ENCODE results near the gene NOD2.

NOD2 gene

DNA sequence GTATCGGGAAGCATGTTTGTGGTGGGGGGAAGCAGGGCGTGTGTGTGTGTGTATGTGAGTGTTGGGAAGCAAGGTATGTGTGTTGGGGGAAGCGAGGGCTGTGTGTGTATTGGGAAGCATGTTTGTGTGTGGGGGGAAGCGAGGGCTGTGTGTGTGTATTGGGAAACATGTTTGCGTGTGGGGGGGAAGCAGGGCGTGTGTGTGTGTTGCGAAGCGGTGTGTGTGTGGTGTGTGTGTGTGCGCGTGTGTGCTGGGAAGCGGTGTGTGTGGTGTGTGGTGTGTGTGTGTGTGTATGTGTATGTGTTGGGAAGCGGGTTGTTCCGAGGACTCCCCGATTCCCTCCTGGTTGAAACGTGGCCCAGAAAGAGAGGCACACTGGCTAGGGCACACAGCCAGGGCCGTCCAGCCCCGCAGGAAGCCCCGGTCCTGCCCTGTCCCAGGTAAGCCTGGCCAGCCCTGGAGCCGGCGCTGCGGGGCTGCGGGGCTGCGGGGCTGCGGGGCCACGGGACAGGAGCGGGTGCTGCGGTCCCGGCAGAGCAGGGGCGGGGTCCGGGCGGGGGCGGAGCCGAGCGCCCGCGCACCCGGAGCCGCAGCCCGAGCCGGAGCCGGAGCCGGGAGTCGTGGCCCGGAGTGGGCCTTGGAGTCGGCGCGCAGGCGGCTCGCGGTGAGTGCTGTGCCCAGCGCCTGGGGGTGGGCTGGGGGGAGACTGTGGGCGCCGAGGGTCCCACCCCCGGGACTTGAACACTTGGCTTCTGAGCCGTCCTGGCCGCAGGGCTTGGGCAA is at the start of gene NOD2:
Gene NOD2 (plus strand): TSS at position 608 of the 783 bp plus-strand sequence. CDS start 5,890 bp downstream, outside the sequence.
- CTCF ChIA-PET, result interaction anchor here (0.9 kb wide), 1 partner anchor 25 kb away, joined by 4 read pairs; no protein-coding TSS in a partner anchor
- H3K27me3 Mint-ChIP-seq, result peaks cover 34% of the 10 kb centered on the region
- no peaks in the 10 kb centered on the region for H3K9me3 Mint-ChIP-seq
- no peak within 1 kb of the TSS for H3K27ac Mint-ChIP-seq
- H3K4me3 Mint-ChIP-seq, result peak within 1 kb of the TSS; percentile 67
- no peaks in the 10 kb centered on the region for H3K36me3 Mint-ChIP-seq
- peaks cover 52% of the 10 kb centered on the region for H3K4me1 Mint-ChIP-seq
- peak; percentile 47 for DNase-seq

DNA sequence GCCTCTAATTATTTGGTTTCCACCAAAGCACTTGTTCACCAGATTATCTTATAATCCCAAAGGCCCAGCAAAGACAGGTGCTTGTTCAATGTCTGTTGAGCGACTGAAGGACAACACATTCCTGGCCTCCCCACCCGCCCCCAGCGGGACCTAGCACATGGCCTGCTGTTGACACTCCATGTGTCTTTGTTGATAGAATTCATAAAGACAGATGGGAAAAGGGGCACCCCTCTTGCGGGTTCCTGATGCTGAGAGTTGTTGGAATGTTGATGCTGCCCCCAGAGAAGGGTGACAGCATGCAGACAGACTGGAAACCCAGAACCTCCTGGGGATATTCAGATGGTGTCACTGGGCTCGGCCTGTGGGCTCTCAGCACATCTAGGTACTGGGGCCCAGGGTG is 49.2 kb upstream of the NOD2 start:
- Mint-ChIP-seq H3K4me1 (no peaks in the 10 kb centered on the region), H3K9me3 (no peaks in the 10 kb centered on the region), H3K27me3 (peaks cover 25% of the 10 kb centered on the region), H3K36me3 (no peaks in the 10 kb centered on the region), H3K4me3 (no peak overlapping the region), H3K27ac (no peak overlapping the region)
- DNase-seq, result no peak
- CTCF ChIA-PET, result interaction anchor here (1.2 to 1.6 kb wide), 5 partner anchors 17 to 316 kb away, joined by 3 to 8 read pairs (median 5); no protein-coding TSS in a partner anchor

DNA sequence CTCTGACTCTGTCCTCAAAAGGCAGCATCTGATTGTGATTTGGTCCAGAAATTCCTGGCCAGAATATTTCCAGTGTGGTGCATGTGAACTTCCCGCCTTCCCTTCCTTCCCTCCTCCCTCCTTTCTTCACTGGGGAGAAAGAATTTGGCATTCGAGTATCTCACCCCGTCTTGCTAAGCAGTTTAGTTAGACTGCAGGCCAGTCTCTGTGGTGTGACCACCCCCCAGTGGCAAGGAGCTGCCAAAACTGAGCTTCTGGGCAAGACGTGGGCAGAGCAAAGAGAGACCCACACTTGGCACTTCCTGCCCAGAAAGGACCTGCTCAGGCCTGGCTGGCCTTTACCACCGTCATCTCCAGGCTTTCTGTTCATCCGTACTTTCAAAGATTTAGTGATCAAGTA is 48.7 kb upstream of the NOD2 start:
- Mint-ChIP-seq H3K4me3 (no peak overlapping the region), H3K36me3 (no peaks in the 10 kb centered on the region), H3K4me1 (no peaks in the 10 kb centered on the region), H3K27me3 (peaks cover 21% of the 10 kb centered on the region), H3K9me3 (no peaks in the 10 kb centered on the region), H3K27ac (no peak overlapping the region)
- CTCF ChIA-PET, result interaction anchor here (0.7 to 1.6 kb wide), 6 partner anchors 9 to 316 kb away, joined by 3 to 8 read pairs (median 4); no protein-coding TSS in a partner anchor
- DNase-seq, result peak; percentile 62

DNA sequence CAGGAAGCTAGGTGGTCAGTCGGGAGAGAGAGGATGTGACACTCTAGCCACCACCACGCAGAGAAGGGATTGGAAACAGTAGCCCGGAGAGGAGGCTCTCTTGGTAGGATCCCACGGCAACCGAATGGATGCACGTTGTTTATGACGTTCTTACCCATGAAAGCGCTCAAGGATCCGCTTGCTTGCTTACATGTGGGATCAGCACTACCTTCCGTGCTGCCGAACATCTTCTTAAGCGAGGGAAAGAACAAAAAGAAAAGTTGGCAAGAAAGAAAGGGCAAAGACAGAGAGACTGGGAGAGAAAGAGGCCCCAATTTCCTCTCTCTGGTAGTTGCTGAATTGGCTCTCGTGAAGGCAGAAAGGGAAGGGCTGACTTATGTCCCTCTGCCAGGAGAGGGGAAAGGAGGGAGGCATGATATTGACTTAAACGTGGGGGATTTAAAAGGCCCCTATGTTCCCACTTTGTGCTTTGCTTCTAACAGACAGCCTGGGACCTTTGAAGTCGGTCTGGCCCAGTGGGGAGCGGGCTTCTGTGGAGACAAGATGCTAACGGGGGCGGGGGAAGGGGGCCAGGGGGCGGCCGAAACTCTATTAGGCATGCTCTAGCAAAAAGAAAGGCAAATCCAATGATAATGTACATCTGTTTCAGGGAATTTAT is 47.7 kb upstream of the NOD2 start:
- H3K36me3 Mint-ChIP-seq, result no peaks in the 10 kb centered on the region
- H3K4me1 Mint-ChIP-seq, result no peaks in the 10 kb centered on the region
- peaks cover 20% of the 10 kb centered on the region for H3K27me3 Mint-ChIP-seq
- CTCF ChIA-PET, result interaction anchor here (0.8 to 1.6 kb wide), 6 partner anchors 10 to 317 kb away, joined by 3 to 8 read pairs (median 4); no protein-coding TSS in a partner anchor
- no peak for DNase-seq
- no peak overlapping the region for H3K4me3 Mint-ChIP-seq
- H3K27ac Mint-ChIP-seq, result no peak overlapping the region
- H3K9me3 Mint-ChIP-seq, result no peaks in the 10 kb centered on the region

DNA sequence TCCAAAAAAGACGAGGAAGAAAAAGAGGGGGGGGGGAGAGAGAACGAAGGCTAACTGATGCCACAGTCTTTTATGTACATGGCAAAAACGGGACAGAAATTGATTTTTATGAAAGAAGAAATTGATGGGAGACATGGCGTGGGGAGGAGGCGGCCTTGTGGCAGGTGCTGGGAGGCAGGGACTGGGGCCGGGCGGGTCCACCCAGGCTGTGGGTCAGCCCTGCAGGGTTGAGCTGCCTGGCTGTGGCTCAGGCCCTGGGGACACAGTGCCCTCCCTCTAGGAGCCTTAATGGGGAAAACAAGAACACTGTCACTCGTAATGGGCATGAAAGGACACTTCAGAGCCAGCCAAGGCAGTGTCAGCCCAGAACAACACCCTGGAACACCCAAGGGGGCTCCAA is 47.1 kb upstream of the NOD2 start:
- no peaks in the 10 kb centered on the region for H3K4me1 Mint-ChIP-seq
- H3K27ac Mint-ChIP-seq, result no peak overlapping the region
- no peak for DNase-seq
- CTCF ChIA-PET, result interaction anchor here (1.3 kb wide), 1 partner anchor 18 kb away, joined by 4 read pairs; no protein-coding TSS in a partner anchor
- H3K9me3 Mint-ChIP-seq, result no peaks in the 10 kb centered on the region
- H3K27me3 Mint-ChIP-seq, result peaks cover 13% of the 10 kb centered on the region
- no peak overlapping the region for H3K4me3 Mint-ChIP-seq
- no peaks in the 10 kb centered on the region for H3K36me3 Mint-ChIP-seq

DNA sequence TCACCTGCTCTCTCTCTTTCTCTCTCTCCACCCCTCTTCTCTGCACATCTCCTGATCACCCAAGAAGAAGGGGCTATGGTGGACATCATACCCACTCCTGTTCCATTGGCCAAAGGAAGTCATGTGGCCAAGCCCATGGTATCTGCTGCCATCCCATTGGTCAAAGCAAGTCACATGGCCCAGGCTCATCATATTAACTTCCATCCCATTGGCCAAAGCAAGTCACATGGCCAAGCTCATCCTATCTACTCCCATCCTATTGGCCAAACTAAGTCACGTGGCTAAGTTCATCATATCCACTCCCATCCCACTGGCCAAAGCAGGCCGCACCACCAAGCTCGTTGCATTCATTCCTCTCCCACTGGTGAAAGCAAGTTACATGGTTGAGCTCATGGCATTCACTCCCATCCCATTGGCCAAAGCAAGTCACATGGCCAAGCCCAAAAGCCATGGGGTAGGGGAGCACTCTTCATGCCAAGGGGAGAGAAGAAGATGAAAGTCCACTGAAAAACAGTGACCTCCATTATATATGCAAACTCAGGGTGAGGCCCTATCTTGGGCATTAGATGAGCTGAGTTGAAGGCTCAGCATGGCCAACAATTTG is 41.5 kb upstream of the NOD2 start:
- CTCF ChIA-PET, result interaction anchor here (1.6 to 2.5 kb wide), 2 partner anchors 14 to 25 kb away, joined by 4 to 9 read pairs; no protein-coding TSS in a partner anchor
- Mint-ChIP-seq H3K4me3 (no peak overlapping the region), H3K27ac (no peak overlapping the region), H3K27me3 (peaks cover 10% of the 10 kb centered on the region), H3K4me1 (no peaks in the 10 kb centered on the region), H3K9me3 (peaks cover 2% of the 10 kb centered on the region), H3K36me3 (no peaks in the 10 kb centered on the region)
- no peak for DNase-seq

DNA sequence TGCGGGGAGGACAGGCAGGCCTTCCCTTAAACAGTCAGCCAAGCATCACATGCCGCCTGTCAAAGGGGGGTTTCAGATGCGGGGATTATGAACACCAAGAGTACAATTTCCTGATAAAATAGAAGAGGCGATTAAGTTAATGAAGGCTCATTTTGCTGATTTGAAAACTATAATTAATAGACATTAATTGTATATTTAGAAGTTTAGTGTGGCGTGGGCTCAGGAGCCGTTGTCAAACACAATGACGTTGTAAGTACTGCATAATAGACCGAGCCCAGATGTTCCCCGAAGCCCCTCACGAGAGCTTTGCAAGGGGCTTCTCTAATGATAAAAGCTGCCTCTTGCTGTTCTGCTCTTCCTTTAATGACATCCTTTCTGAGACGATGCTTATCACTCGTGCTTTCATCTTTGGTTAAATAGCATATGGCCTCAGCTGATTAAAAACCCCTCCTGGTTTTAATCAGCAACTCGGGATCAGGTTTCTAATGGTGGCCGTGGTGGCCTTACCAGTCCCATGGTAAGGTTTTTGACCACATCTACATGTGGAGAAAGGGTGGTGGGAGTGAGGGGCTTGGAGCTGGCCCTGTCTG is 40.5 kb upstream of the NOD2 start:
- H3K4me1 Mint-ChIP-seq, result no peaks in the 10 kb centered on the region
- no peak overlapping the region for H3K27ac Mint-ChIP-seq
- H3K27me3 Mint-ChIP-seq, result peaks cover 16% of the 10 kb centered on the region
- H3K9me3 Mint-ChIP-seq, result peaks cover 2% of the 10 kb centered on the region
- no peak overlapping the region for H3K4me3 Mint-ChIP-seq
- no peaks in the 10 kb centered on the region for H3K36me3 Mint-ChIP-seq
- no peak for DNase-seq
- CTCF ChIA-PET, result interaction anchor here (1.5 to 2.5 kb wide), 3 partner anchors 13 to 153 kb away, joined by 4 to 9 read pairs (median 5); no protein-coding TSS in a partner anchor

DNA sequence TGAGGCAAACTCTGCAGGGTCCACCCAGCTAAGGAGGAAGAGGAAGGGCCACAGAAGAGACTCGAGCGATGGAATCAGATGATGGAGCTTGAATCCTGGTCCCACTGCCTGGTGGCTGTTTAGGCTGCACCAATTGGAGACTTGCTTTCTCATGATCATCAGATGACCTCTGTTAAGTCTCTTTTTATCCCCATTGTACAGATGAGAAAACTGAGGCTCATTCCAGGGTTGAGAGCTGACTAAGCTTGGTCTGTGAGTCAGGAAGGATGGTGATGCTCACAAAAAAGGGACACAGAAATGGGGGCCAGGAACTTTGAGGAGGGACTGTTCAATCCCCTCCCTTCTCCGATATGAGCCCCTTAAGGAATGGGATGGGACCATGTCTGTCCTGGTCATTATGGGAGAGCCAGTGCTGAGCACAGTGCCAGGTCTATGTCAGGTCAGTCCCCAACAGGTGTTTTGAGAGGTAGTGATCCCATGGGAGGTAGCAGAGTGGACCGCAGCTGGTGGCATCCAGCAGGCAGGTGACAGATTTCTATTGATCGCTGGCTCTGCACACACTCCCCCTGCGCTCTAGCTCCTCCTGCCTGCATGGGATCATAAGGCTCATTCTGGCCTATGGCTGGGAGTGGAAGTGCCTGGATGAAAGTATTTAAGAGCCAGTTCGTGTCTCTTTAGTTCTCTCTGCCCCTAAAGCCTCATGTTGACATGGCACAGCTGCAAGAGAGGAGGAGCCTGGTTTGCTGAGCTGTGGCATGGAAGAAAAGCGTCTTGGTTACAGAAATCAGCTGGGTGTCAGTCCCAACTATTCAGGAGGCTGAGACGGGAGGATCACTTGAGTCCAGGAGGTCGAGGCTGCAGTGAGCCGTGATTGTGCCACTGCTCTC is 39.5 kb upstream of the NOD2 start:
- CTCF ChIA-PET, result interaction anchor here (1.5 to 2.5 kb wide), 2 partner anchors 12 to 152 kb away, joined by 5 to 9 read pairs; no protein-coding TSS in a partner anchor

DNA sequence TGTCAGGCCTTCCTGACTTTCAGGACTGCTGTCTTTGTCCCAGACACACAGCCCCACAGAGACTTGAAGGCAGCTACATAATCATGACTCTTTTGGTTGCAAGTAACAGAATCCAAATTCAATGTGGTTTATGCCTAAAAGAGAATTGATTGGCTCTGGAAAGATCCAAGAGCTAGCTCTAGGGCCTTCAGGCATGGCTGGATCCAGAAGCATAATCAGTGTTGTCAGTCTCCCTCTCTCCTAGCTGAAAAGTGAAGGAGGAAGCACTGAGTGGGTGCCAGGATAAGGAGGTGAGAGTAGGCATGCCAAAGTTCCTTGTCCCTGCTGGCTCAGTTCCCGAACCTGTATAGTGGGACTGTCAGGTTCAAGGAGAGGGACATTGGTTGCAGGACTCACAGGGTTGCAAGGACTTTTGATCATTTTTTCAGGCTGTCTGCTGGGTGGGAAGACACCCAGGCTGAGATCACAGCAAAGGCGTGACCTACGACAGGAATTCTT is 37.8 kb upstream of the NOD2 start:
- H3K27me3 Mint-ChIP-seq, result peaks cover 22% of the 10 kb centered on the region
- H3K27ac Mint-ChIP-seq, result no peak overlapping the region
- peaks cover 3% of the 10 kb centered on the region for H3K4me1 Mint-ChIP-seq
- no peak for DNase-seq
- CTCF ChIA-PET, result interaction anchor here (0.6 kb wide), 1 partner anchor 151 kb away, joined by 3 read pairs; no protein-coding TSS in a partner anchor
- peaks cover 2% of the 10 kb centered on the region for H3K9me3 Mint-ChIP-seq
- no peak overlapping the region for H3K4me3 Mint-ChIP-seq
- no peaks in the 10 kb centered on the region for H3K36me3 Mint-ChIP-seq

More for the DNA sequence above, 39.5 kb upstream of the NOD2 start:
- Mint-ChIP-seq H3K4me1 (no peaks in the 10 kb centered on the region), H3K27me3 (peaks cover 18% of the 10 kb centered on the region), H3K4me3 (no peak overlapping the region), H3K27ac (no peak overlapping the region), H3K36me3 (no peaks in the 10 kb centered on the region), H3K9me3 (peaks cover 2% of the 10 kb centered on the region)
- no peak for DNase-seq

DNA sequence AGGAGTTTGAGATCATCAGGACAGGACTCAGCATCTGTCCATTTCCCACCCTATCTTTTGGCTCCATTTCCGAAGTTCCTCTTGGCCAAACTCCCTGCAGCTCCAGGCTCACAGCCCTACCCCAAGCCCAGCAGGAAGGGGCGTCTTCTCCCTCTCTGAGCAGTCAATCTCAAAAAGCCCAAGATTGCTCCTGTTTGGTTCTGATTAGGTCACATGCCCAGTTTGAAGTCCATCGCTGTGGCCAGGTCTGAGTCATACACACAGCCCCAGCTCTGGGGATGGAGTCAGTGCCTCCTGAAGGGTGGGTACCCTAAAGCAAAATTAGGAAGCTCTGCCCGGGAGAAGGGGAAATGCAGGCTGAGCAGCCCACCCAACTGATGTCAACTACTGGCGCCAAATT is 36.2 kb upstream of the NOD2 start:
- peaks cover 3% of the 10 kb centered on the region for H3K4me1 Mint-ChIP-seq
- no peak overlapping the region for H3K4me3 Mint-ChIP-seq
- no peak overlapping the region for H3K27ac Mint-ChIP-seq
- H3K27me3 Mint-ChIP-seq, result peaks cover 28% of the 10 kb centered on the region
- CTCF ChIA-PET, result interaction anchor here (1.2 to 1.6 kb wide), 2 partner anchors 8 to 149 kb away, joined by 3 to 4 read pairs; no protein-coding TSS in a partner anchor
- H3K36me3 Mint-ChIP-seq, result peaks cover 1% of the 10 kb centered on the region
- peaks cover 1% of the 10 kb centered on the region for H3K9me3 Mint-ChIP-seq
- no peak for DNase-seq

DNA sequence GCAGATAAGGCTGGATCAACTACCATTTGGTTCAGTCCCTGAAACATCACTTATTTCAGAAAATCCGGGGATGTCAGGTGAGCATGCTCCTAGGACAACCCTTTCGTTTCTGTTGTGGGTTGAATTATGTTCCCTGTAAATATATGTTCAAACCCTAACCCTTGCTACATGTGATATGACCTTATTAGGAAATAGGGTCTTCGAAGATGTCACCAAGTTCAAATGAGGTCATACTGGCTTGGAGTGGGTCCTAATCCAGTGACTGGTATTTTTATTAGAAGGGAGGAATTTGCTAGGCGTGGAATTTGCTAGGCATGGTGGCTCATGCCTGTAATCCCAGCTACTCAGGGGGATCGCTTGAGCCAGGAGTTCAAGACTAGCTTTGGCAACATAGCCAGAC is 33.6 kb upstream of the NOD2 start:
- CTCF ChIA-PET, result interaction anchor here (2.0 kb wide), 1 partner anchor 17 kb away, joined by 4 read pairs; no protein-coding TSS in a partner anchor
- Mint-ChIP-seq H3K4me3 (no peak overlapping the region), H3K36me3 (peaks cover 5% of the 10 kb centered on the region), H3K27me3 (peaks cover 22% of the 10 kb centered on the region), H3K9me3 (peaks cover 8% of the 10 kb centered on the region), H3K27ac (no peak overlapping the region), H3K4me1 (peaks cover 8% of the 10 kb centered on the region)
- DNase-seq, result no peak

DNA sequence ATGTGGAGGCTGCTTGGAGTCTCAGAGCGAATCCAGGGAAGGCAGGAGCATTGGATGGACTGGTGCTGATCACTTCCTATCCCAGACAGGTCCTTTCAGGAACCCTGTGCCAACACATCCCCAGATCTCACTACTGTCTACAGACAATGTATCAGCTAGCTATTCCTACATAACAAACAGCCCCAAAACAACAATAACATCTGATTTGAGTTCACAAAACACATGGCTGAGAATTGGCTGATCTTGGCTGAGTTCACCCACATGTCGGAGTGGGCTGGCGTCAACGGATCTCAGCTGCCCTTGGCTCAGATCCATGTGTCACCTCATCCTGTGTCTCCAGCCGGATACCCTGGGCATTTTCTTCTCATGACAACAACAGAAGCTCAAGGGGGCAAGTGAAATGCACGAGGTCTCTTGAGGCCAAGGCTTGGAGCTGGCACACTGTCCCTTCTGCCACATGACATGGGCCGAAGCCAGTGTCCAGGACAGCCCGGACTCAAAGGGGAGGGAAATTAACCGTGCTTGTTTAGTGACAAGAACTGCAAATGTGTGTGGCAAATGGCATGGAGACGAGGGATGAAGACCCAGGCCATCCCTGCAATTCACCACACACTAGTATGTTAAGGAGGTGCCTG is 31.0 kb upstream of the NOD2 start:
- CTCF ChIA-PET, result interaction anchor here (6.0 kb wide), 1 partner anchor 289 kb away, joined by 39 read pairs; no protein-coding TSS in a partner anchor
- Mint-ChIP-seq H3K4me1 (peaks cover 32% of the 10 kb centered on the region), H3K4me3 (no peak overlapping the region), H3K27ac (peak overlapping the region; percentile 42), H3K36me3 (peaks cover 12% of the 10 kb centered on the region), H3K9me3 (peaks cover 8% of the 10 kb centered on the region), H3K27me3 (peaks cover 15% of the 10 kb centered on the region)
- no peak for DNase-seq

Measured in activated naive CD4-positive, alpha-beta T cell treated with anti-CD3 and anti-CD28 coated beads, Interleukin-2, amount 10 ng/mL, durations not matched to agents 7 days and 5 days (primary cell).